GM19328 (cell line): ENCODE results near the gene SLC39A7.

Experiments
- ATAC-seq: cut with Tn5 transposase; IDR thresholded peaks from one replicate; pipeline ENCODE4 v1.9.1; 2021; ENCODE audit warnings: mild to moderate bottlenecking, moderate library complexity; ENCODE audit not compliant: unreplicated experiment

SLC39A7 gene

DNA sequence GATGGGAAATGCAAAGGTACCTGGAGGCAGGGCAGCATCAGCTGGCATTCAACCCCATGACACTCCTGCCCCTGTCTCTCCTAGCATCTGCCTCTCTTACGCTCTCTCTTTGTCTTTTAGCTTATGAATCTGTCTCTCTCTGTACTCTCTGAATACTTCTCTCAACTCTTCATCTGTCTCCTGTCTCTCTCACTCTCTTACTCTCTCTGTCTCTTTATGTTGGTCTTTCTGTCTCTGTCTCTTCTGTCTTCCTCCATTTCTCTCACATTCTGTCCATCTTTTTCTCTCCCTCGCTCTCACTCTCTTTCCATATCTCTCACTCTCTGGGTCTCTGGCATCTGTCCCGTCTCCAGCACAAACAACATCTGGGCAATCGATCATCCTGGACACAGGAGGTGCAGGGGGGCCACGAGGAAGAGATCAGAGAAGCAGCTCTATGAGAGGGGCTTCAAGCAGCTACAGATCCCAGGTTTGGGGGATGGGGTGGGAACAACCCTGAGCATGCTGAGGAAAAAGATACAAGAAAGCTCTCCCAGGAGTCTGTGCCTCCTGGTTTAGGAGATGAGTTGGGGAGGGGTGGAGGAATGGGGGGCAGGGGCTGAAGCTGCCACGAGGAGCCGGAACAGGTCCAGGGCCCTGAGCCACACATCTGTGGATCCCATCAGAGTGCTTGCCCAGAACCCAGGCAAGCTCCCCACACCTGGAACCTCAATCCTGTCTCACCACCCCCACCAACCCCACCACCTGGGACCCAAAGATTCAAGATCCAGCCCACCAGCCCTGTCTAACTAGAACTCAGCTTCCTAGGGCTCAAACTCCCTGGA, 10.8 kb upstream of the SLC39A7 start:
- no peak for ATAC-seq

DNA sequence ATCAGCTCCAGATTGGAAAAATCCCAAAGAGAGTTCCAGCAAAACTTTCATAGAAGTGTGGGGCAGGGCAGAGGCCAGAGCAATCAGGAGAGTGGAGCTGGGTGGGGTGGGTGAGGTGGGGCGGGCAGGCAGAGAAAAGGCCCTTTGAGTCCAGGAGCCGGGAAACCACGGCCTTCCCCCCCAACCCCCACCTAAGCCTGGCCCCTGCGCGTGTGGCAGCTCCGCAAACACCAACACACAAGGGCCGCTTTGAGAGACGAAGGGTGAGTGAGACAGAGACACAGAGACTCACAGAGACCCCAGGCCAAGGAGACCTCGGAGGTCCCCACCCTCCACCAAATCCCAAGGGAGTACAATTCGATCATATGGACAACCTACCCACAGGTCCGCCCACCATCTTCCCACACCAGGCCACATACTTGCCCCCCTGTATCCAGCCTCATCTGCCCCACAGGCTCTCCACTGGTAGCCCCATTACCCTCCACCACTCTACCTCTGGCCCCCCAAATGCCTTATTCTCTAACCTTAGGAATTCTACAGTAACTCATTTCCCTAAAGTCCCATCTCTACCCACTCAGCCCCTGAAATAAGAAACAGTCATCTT, 10.1 kb upstream of the SLC39A7 start:
- ATAC-seq = no peak

DNA sequence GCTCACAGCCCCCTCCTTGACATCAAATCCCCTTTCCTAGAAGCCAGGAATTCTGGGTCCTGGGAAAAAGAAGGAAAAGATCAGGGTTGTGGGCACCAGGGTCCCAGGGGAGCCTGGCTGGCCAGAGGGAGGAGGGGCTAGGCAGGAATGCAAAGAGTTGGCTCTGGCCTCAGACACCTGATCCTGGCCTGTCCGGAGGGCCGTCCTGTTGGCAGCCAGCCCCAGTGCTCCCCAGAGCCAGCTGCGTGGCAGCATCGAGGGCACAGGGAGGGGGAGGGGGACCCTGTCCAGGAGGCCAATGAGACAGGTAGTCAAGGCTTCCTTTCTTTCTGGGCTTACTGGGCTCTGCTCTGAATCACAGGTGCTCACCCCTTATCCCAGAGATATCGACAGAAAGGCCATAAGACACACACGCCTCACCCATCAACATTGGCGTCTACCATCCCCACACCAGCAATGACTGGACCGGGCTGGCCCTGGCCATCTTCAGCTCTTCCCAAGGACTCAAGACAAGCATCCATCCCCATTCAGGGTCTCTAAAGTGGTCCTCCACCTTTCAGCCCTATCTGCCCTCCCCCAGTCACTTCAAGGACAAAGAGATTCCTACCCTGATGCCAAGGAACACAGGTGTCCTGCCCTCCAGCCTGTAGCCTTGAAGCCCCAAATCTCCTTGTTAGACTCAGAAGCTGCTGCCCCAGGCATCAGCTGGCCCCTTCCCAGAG, 9.1 kb upstream of the SLC39A7 start:
- ATAC-seq = no peak

DNA sequence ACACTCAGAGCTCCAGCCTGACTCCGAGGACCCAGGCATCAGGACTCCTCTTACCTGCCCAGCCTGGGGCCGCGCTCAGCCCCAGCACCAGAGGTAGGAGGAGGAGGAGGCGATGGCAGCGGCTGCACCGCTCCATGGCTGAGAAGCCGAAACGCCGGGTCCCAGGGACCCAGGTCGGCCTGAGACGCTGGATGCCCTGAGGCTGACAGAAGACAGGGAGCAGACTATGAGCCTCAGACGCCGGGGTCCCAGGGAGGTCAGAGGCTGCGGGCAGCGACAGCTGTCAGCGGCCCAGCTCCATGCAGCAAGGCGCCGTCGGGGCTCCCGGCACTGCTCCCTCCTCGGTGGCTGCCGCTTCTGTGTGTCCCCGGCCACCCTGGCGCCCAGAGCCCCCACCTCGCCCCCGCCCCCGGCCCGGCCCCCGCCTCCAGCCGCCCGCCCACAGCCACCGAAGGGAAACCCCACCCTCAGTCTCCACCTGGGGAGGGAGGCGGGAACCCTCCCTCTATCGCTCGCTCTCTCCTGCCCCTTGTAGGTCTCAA, 8.5 kb upstream of the SLC39A7 start, which contains the start of gene COL11A2:
TSS of gene COL11A2 (minus strand) at position 363 of the 542 bp plus-strand sequence. CDS start at position 136, 227 bp downstream.
- no peak for ATAC-seq

DNA sequence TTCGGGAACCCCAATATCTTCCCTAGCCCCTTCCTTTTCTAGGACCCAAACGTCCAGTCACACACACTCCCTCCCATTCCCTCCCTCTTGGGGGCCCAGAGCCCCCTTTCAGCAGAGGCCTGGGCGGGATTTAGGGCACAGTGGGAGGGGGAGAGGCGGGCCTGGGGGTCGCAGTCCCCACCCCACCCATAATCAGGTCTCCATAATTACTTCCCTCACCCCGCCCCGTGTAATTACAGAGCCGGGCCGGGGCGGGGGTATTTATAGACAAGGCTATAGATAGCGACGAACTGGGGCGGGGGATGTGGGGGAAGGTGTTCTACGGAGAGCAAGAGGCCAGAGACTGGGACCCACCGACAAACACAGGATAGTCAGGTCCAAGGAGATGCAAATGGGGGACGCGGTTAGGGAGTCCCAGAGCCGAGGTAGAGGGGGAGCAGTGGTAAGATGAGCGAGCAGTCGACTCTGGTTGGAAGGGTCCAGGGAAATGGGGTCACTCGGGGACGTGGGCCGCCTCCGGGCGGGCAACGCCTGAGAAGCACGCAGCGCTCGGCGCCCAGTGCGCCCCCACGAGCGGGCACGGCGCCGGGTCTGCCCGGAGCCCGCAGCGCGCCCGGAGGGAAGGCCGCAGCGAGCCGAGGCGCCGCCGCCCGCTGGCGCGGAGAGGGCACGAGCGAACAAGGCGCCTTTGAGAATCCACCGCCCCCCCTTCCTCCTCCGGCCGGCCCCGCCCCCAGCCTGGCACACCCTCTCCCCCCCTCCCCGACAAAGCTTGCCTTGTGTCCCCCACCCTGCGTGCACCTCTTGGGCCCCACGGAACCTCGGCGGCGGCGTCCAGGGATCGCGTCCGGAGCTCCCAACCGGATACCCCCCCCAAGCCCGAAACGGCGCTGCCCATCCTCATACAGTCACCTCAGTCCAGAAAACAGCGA, 7.7 kb upstream of the SLC39A7 start:
- ATAC-seq = no peak

DNA sequence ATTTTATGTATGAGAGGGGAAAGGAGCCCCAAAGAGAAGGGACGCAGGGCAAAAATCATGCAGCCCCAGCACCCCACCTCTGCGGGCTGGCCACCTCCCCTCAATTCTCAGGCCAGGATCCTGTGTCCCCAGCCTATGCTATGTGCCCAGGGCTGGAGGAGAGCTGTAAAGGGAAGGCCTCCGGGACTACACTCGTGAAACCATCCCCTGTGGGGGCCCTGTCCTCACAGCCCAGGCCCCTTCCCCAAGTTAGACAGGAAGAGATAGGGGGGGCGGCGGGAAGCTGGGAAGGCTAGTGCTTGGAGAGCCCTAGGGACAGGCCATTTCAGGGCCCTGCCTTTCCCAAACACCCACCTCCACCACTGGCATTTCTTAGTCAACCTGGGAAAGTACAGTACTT, 7.0 kb upstream of the SLC39A7 start:
- no peak for ATAC-seq

DNA sequence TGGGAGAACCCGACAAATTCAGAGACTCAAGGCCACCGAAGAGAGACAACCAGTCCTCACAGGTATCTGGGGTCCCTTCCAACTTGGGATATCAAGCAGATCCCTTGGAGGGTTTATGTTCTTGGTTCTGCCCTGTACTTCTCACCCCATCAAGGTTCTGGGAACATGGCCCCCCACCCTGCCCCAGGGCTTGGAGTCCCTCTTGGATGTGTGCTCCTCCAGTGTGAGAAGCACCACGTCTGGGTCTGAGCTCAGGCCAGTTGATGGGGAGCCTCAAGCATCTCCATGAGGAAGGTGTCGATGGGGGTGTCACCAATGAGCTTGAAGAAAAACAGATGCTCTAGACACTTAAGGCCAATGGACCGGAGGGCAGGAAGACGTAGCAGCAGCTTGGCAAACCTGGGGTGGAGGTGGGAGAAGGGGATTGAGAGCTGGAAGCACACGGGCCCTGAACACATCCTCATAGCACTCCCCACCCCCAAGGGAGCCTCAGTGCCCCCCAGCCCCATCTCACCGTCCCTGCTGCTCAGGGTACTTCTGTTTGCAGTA, 6.2 kb upstream of the SLC39A7 start:
- ATAC-seq = no peak

DNA sequence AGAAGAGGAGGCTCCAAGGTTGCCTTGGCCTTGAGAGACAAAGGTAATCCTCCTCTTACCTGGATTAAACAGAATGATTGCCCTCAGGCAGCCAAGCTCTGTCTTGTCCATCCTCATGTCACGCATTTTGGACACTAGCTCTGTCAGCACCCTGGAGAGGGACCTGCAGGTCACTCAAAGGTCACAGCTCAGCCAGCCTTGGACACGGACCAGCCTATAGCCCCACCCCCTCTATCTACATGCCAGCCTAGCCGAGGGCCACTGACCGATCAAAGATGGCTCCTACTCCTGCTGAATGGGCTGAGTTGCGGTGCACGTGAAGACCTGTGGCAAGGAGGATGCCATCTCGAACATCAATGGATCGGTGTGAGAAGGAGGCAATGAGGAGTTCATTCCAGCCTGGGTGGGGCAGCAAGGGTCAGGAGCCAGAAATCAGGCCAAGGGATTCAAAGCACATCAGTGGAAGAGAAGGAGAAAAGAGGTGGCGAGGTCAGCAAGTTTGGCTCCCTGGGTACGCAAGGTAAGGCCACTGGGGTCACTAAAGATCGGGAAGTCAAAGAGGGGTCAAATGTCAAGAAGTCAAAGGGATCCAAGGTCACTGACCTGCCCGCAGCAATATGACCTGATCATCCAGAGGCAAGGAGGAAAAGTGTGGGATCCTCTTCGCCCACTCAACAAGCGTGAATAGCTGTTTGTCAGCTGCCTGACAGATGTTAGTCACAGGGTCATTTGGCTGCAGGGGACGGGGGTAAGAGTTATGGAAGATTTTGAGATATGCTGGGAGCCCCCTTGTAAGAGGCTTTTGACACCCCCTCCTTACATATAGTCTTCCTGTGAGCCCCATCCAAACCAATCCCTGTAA, 5.1 kb upstream of the SLC39A7 start:
- no peak for ATAC-seq

DNA sequence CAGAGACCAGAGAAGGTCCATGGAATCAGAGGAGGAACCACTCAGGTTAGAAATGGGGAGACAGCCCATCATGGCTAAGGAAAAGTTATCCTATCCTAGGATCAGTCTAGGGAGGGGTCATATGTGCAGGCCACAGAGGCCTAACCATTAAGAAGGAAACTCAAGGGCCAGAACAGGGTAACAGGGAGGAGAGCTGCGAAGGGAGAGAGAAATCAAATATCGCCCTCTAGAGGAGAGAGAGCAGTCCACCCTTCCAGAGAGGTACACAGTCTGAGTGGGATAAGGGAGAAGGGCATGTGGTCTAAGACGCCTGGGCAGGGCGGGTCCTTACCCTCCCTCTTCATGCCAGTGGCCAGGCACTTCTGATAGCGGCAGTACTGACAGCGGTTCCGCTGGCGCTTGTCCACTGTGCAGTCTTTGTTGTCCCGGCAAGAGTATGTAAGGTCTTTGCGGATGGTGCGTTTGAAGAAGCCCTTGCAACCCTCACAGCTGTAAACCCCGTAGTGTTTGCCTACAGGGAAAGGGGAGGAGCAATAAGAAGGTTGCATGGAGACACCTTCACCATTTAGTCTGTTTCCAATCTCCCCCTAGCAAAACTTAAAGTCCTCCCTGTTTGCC, 3.1 kb upstream of the SLC39A7 start:
- ATAC-seq = no peak

DNA sequence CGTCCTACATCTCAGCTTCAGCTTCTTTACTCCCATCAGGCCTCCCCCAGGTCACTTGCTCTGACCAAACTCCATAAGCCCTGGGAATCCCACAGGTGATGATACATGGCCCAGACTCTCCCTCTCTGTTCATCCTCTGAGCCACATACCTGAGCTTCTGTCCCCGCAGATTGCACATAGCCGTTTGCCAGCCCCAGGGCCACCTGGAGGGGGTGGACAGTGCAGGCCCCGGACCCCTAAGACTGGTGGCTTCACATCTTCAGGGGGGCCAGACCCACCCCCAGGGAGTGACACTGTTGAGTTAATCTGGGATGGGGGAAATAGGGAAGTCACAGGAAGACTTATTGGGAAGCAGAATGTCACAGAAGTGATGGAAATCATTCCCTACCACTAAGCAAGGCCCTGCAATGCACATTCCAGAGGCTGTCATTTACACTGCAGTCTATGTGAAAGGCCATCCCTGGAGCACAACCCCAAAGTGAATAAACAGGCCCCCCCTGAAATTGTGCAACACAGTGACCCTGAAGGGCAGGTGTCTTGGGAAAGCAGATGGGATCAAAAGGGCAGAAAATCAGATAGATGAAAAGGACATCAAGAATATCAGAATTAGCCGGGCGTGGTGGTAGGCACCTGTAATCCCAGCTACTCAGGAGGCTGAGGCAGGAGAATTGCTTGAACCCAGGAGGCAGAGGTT, 2.4 kb upstream of the SLC39A7 start:
- no peak for ATAC-seq

DNA sequence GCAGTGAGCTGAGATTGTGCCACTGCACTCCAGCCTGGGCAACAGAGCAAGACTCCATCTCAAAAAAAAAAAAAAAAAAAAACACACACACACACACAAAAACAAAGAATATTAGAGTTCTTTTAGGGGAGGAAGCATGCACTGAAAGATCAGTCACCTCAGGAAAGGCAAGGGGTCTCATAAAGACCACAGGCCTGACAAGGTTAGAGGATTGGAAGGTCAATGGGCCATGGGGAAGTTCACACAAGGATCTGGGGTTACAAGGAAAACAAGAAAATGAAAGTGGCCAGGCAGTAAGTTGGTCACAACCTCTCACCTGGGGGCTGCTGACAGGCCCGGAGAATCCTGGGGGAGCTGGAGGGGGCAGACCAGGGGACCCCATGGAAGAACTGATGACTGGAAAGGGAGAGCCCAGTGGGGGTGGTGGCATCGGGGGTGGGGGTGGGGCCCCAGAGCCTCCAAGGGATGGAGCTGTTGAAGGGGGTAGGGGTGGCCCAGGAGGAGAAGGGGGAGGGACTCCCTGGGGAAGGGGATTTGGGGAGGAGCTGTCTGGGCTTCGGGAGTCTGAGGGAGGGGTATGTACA, 1.7 kb upstream of the SLC39A7 start:
- no peak for ATAC-seq

DNA sequence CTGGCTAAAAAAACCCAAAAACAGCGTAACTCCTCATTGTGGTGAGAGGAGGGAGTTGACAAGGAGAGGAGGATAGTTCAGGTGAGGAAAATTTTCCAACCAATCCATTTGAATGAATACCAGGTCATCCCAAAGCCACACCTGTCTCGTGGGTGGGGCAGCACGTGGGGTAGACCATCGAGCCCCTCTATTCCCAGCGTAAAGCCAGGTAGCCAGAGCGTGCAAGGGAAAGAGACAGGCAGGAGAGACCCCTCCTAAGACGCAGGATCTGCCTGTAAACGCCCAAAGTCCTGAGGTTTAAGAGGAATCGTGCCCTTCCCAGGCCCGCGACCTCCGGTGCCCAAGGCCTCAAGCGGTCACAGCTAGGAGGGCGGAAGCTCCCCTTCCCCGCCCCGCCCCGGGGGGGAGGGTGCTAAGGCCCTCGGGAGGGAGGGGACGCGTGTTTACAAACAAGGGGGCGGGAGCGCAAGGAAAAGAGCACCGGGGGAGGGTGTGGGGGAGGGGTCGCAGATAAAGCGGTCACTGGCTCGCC, 914 bp upstream of the SLC39A7 start:
- ATAC-seq = peak; percentile 21

DNA sequence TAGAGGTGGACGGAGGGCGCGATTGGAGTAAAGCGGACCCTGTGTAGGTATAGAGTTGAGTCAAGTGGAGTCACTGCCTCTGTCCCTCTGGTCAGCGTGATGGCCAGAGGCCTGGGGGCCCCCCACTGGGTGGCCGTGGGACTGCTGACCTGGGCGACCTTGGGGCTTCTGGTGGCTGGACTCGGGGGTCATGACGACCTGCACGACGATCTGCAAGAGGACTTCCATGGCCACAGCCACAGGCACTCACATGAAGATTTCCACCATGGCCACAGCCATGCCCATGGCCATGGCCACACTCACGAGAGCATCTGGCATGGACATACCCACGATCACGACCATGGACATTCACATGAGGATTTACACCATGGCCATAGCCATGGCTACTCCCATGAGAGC, 479 bp downstream of the SLC39A7 start:
- ATAC-seq = no peak

DNA sequence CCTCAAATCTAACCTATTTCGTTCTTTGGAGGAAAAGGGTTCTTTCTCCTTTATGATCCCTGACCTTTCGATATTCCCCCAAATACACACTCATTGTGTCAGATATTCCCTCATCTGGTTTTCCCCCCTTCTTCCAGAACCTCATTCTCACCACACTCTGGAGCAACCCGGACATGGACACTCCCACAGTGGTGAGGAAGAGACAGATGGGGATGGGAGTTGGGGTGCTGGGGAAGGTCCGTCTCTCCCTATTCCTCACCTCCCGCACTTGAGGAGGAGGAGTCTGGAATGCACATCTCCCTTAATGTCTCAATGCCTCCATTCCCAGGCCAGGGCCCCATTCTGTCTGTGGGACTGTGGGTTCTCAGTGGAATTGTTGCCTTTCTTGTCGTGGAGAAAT, 1.3 kb downstream of the SLC39A7 start:
- ATAC-seq = no peak

DNA sequence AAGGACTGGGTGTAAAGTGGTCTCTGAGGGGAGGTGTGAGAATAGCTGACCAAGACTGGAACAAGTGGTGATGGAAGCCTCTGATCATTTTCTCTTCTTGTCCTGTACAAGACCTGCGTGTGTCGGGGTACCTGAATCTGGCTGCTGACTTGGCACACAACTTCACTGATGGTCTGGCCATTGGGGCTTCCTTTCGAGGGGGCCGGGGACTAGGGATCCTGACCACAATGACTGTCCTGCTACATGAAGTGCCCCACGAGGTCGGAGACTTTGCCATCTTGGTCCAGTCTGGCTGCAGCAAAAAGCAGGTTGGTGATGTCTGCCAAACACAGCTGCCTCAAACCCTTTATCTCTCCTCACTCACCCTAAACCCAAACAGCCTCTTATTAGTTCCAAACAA, 2.1 kb downstream of the SLC39A7 start:
- ATAC-seq = no peak

DNA sequence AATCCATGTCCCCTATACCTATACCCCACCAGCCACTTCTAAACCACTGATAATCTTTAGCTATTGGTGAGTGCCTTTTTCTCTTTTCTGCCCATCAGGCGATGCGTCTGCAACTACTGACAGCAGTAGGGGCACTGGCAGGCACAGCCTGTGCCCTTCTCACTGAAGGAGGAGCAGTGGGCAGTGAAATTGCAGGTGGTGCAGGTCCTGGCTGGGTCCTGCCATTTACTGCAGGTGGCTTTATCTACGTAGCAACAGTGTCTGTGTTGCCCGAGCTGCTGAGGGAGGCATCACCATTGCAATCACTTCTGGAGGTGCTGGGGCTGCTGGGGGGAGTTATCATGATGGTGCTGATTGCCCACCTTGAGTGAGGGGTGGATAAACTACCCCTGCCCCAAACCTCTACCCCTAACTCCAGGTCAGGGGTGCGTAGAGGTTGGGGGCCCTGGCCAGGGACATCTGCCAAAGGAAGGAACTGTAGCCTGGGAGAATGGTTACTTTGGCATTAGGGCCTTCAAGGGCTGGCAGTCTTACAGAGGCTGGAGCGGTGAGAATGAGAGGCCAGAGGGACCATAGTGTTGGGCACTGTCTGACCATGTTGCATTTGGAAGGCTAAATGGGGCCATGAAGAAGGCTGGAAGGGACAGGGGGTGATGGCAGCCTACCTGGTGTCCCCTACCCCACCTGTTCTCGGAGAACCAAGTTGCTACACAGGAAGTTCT, 2.9 kb downstream of the SLC39A7 start:
- no peak for ATAC-seq

DNA sequence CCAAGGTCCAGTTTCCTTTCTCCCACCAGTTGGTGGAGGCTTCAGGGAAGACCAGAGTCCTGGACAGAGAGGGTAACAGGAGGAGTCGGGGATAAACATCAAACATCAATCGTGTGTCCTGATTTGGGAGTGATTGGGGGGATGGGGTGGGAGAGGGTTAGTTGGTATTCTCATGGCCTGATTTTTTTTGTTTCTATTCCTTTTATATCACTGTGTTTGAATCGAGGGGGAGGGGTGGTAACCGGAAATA, 3.4 kb downstream of the SLC39A7 start:
- ATAC-seq = no peak
